GM12878 (cell line): Measurements from ENCODE around the gene AGK.

Experiments
- CEBPB ChIP-seq, 2 experiments: fragments of 150-350 bp in 1 of 2; IDR thresholded peaks; 2 replicates each; pipeline ENCODE4 v1.6.1; 2012 to 2014; ENCODE audit warnings: low read depth in 2 of 2, low read length in 2 of 2, borderline replicate concordance in 1 of 2, inconsistent platforms in 1 of 2
- CHD4 ChIP-seq: fragments of 200-600 bp; sonication (generic); IDR thresholded peaks from 2 replicates; pipeline ENCODE4 v1.6.1; 2016; ENCODE audit warnings: mild to moderate bottlenecking
- CREM ChIP-seq: IDR thresholded peaks from 2 replicates; pipeline ENCODE4 v1.6.1; 2014; ENCODE audit warnings: antibody characterized with exemption, low read depth
- ETV6 ChIP-seq, 2 experiments: fragments of 450-650 bp in 1 of 2; IDR thresholded peaks in 1 of 2; conservative IDR thresholded peaks in 1 of 2; 2 replicates each; pipeline ENCODE4 v1.6.1; 2014; ENCODE audit warnings: antibody characterized with exemption in 1 of 2, borderline replicate concordance in 1 of 2, low read depth in 1 of 2, mild to moderate bottlenecking in 1 of 2, moderate library complexity in 1 of 2
- EZH2 ChIP-seq: IDR thresholded peaks from 2 replicates; pipeline ENCODE4 v1.6.1; 2012; ENCODE audit warnings: low read depth, mild to moderate bottlenecking, control low read depth, inconsistent platforms, low read length, borderline replicate concordance; ENCODE audit not compliant: control insufficient read depth
- HDAC6 ChIP-seq: fragments of 200-600 bp; sonication (generic); IDR thresholded peaks from one replicate; pipeline ENCODE4 v1.8.0; 2017; ENCODE audit warnings: antibody characterized with exemption; ENCODE audit not compliant: unreplicated experiment
- NFXL1 ChIP-seq: fragments of 450-650 bp; IDR thresholded peaks from 2 replicates; pipeline ENCODE4 v1.6.1; 2017; ENCODE audit warnings: antibody characterized with exemption, mild to moderate bottlenecking, borderline replicate concordance
- NR2C2 ChIP-seq: IDR thresholded peaks from 2 replicates; pipeline ENCODE4 v1.6.1; 2011; ENCODE audit warnings: borderline replicate concordance, low read depth; ENCODE audit not compliant: control insufficient read depth, insufficient read length
- POLR2AphosphoS5 ChIP-seq: IDR thresholded peaks from 2 replicates; pipeline ENCODE4 v1.6.1; 2011; ENCODE audit warnings: mild to moderate bottlenecking, low read length, inconsistent platforms
- RFX5 ChIP-seq: IDR thresholded peaks from 2 replicates; pipeline ENCODE4 v1.6.1; 2011; ENCODE audit warnings: low read depth, low read length, improper control_type of control experiment
- ZNF274 ChIP-seq: IDR thresholded peaks from one replicate; pipeline ENCODE4 v1.8.0; 2011; ENCODE audit not compliant: insufficient read length, insufficient read depth
- TF ChIP-seq, protein P1 (sequence below): fragments of 450-650 bp; IDR thresholded peaks from 2 replicates; pipeline ENCODE4 v1.6.1; 2016; ENCODE audit warnings: mild to moderate bottlenecking
- TF ChIP-seq, protein P2 (sequence below), 3 experiments: IDR thresholded peaks in 2 of 3; conservative IDR thresholded peaks in 1 of 3; 2 replicates each; pipeline ENCODE4 v1.5.1; 2011; ENCODE audit warnings: low read depth in 3 of 3, low read length in 3 of 3, mild to moderate bottlenecking in 3 of 3, control low read depth in 2 of 3, moderate library complexity in 2 of 3, inconsistent platforms in 1 of 3, mixed read lengths in 1 of 3; ENCODE audit not compliant: control insufficient read depth in 2 of 3, insufficient read depth in 1 of 3; ENCODE audit errors: extremely low read depth in 1 of 3
- TF ChIP-seq, protein P3 (sequence below): IDR thresholded peaks from 2 replicates; pipeline ENCODE4 v1.6.1; 2011; ENCODE audit warnings: low read depth, mild to moderate bottlenecking, low read length, moderate library complexity, borderline replicate concordance; ENCODE audit errors: extremely low read depth

DNA sequence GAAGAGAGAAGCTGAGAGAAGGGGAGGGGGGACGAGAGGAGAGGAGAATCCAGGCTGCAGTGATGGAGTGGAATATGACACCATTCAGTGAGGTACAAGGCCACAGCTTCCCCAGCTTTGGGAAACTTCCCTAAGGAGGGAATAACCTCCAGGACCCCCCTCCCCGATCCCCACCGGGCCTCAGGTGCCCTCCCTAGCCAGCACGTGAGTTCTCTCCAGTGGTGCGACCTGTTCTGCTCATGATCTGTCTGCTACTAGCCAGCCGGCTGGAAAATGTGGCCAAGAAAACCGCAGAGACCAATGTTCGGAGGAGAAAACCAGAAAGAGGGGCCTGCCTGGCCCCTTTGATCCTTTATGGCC lies 39.9 kb upstream of the AGK start:
- no peak for TF ChIP-seq RFX5
- TF ChIP-seq CHD4 = no peak
- TF ChIP-seq, protein P1, sequence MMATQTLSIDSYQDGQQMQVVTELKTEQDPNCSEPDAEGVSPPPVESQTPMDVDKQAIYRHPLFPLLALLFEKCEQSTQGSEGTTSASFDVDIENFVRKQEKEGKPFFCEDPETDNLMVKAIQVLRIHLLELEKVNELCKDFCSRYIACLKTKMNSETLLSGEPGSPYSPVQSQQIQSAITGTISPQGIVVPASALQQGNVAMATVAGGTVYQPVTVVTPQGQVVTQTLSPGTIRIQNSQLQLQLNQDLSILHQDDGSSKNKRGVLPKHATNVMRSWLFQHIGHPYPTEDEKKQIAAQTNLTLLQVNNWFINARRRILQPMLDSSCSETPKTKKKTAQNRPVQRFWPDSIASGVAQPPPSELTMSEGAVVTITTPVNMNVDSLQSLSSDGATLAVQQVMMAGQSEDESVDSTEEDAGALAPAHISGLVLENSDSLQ = no peak
- TF ChIP-seq CREM = no peak
- TF ChIP-seq, protein P2, sequence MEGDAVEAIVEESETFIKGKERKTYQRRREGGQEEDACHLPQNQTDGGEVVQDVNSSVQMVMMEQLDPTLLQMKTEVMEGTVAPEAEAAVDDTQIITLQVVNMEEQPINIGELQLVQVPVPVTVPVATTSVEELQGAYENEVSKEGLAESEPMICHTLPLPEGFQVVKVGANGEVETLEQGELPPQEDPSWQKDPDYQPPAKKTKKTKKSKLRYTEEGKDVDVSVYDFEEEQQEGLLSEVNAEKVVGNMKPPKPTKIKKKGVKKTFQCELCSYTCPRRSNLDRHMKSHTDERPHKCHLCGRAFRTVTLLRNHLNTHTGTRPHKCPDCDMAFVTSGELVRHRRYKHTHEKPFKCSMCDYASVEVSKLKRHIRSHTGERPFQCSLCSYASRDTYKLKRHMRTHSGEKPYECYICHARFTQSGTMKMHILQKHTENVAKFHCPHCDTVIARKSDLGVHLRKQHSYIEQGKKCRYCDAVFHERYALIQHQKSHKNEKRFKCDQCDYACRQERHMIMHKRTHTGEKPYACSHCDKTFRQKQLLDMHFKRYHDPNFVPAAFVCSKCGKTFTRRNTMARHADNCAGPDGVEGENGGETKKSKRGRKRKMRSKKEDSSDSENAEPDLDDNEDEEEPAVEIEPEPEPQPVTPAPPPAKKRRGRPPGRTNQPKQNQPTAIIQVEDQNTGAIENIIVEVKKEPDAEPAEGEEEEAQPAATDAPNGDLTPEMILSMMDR (IDR thresholded peaks at IDR 0.05 in 2 of 3, conservative IDR thresholded peaks at IDR 0.05 in 1 of 3; ENCODE audit: control insufficient read depth in 2 of 3, extremely low read depth in 1 of 3, insufficient read depth in 1 of 3, low read depth in 3 of 3, low read length in 3 of 3) = no peak
- no peak for TF ChIP-seq ZNF274
- TF ChIP-seq HDAC6 = no peak
- TF ChIP-seq NR2C2 = no peak
- TF ChIP-seq EZH2 = no peak
- no peak for TF ChIP-seq POLR2AphosphoS5
- TF ChIP-seq, protein P3, sequence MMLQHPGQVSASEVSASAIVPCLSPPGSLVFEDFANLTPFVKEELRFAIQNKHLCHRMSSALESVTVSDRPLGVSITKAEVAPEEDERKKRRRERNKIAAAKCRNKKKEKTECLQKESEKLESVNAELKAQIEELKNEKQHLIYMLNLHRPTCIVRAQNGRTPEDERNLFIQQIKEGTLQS = no peak
- no peak for TF ChIP-seq CEBPB (IDR thresholded peaks at IDR 0.05; ENCODE audit: borderline replicate concordance in 1 of 2, low read depth in 2 of 2, low read length in 2 of 2)
- TF ChIP-seq NFXL1 = no peak
- no peak for TF ChIP-seq ETV6 (conservative IDR thresholded peaks at IDR 0.05 in 1 of 2, IDR thresholded peaks at IDR 0.05 in 1 of 2; ENCODE audit: borderline replicate concordance in 1 of 2, low read depth in 1 of 2)
